HG03521 (cell line): Measurements from ENCODE around the gene PNPLA2.

Experiments used
- ATAC-seq: cut with Tn5 transposase; IDR thresholded peaks from one replicate; pipeline ENCODE4 v1.9.1; 2021; ENCODE audit warnings: mild to moderate bottlenecking, moderate library complexity; ENCODE audit not compliant: unreplicated experiment

PNPLA2 gene

DNA sequence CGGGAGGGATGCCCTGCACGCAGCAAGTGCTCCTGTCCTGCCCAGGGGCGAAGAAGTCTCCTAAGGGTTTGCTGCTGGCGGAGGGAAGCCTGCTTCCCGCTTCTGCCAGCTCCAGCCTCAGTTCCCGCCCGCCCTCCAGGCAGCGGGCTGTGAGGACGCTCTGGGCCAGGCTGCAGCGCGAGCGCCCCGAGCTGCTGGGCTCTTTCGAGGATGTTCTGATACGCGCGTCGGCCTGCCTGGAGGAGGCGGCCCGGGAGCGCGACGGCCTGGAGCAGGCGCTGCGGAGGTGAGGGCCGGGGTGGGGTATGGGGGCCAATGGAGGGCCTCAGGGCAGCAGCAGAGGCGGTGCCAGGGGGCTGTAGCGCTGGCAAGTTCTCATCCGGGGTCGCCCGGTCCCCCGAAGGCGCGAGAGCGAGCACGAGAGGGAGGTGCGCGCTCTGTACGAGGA, 11.2 kb downstream of the PNPLA2 start:
- ATAC-seq = no peak

- ATAC-seq = peak; percentile 29
Observed at GRCh38 chr11:830295-831117, 11.8 kb downstream of the PNPLA2 start.

DNA sequence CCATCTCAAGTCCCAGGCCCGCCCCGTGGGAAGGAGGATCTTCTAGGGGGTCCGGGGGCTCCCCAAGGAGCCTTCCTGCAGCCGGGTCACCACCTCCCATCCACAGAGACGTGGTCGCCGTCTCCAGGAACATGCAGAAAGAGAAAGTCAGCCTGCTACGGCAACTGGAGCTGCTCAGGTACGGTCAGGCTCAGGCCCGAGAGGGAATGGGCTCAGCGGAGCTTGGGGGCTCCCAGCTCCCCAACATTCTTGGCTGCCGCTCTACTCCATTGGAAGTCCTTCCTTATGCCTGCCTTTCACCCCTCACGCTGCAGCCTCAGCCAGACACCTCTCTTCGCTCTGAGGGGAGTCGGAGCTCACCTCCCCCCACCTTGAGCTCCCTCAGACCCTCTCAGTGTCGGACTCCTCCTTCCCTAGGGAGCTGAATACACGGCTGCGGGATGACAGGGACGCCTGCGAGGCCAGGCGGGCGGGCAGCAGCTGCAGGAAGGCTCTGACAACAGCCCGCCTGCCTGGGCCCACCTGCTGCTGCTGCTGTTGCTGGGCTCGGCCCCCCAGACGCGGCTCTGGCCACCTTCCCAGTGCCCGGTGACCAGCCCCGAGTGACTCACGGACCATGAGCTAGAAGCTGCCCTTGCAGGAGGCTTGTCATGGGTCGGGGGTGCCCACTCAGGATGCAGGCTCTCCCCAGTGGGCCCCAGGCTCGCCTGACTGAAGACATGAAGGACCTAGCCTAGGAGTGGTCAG, 12.6 kb downstream of the PNPLA2 start:
- no peak for ATAC-seq

DNA sequence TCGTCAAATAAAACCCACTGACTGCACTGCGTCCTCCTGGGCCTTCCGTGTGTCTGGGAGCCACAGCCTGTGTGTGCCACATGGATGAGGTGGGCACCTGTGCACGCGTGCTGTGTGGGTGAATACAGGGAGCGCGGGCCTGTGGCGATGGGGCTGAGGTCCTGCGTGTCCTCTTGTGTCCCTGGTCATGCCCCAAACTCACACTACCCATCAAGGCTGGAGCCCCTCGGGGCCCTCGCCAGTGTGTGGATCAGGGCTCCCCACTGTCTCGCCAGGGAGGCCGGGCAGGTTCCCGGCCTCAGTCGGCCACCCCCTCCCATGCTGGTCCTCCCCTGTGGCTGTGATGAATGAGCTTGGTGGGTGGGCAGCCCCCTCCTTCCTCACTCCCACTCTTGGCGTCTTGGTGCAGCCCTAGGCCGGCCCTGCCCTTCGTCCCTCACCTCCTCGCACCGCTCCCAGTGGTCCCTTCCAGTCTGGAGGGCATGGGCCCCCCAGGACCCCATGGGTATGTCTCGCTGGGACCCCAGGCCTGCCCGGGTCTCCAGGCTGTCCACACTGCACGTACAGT, 13.3 kb downstream of the PNPLA2 start:
- ATAC-seq = no peak

DNA sequence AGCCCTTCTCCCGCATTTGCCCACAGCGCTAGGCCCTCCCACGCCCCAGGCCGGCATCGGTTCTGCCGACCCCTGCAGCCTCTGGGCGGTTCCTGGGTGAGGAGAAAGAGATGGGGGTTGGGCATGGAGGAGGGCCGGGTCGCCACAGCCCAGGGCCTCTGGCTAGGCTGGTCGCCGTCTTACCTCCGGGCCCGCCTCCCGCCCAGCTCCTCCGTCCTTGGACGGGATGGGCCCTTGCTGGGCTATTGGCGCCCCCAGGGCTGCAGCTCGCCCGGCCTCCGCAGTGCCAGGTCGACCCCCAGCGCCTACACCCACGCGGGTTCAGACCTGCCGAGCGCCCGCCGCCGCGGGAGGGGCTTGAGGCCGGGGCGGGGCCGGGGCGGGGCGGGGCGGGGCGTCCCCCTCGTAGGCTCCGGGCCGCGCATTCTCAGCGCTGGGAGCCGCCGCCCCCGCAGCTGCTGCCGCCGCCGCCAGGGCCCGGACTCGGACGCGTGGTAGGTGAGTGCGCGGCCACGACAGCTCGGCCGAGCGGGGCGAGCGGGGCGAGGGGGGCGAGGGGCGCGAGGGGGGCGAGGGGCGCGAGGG, 13.9 kb downstream of the PNPLA2 start, which contains the start of gene CD151:
Gene CD151, plus strand, starts transcription at position 424 of the 585 bp plus-strand sequence. CDS start 3,118 bp downstream, outside the sequence.
- no peak for ATAC-seq

DNA sequence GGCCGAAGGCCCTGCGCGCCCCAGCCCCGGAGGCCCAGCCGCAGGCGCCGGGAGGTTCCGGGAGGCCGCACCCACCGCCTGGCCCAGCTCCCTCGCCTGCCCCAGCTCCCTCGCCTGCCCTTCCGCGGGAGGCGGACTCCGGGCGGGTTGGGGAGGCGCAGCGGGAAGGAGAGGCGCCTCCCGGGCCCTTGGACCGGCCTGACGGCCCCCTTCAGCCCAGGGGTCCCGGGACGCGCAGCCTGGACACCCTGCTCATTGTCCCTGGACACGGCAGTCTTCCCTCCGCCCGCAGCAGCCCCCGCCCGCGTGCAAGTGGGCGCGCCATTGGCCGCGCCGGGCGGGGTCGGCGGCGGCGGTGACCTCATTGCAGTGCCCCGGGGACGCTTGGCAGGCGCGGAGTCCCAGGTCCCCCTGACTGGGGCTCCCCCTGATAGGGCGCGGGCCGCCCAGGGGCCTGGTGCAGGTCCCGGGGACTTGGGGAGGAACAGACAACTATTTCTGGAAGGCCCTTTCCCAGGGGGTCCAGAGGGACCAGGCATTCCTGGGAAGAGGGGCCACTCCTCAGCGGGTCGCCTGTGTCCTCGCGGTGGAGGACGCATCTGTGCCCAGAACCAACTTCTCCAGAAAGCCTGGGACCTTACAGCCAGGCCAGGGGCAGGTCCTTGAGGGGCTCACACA, 14.5 kb downstream of the PNPLA2 start:
- ATAC-seq = no peak

- ATAC-seq = no peak
Observed at GRCh38 chr11:833849-834311, 15.2 kb downstream of the PNPLA2 start.

- ATAC-seq = no peak
Observed at GRCh38 chr11:834371-835316, 15.9 kb downstream of the PNPLA2 start.

GRCh38 chr11:836274-836673, 17.6 kb downstream of the PNPLA2 start:
- no peak for ATAC-seq

DNA sequence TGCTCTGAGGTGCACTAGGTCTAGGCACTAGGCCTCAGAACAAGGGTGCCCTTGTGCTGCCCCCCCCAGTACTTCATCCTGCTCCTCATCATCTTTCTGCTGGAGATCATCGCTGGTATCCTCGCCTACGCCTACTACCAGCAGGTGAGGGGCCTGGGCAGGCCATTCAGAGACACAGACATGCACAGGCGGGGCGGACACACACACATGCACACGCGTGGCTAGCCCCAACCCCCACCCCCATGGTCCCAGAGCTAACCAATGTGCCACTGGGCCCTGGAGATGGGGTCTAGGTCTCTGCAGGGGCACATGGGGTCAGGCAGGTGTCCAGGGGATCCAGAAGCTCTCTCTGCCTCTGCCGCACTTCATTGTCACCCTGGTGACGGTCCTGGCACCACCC, 18.0 kb downstream of the PNPLA2 start:
- no peak for ATAC-seq

DNA sequence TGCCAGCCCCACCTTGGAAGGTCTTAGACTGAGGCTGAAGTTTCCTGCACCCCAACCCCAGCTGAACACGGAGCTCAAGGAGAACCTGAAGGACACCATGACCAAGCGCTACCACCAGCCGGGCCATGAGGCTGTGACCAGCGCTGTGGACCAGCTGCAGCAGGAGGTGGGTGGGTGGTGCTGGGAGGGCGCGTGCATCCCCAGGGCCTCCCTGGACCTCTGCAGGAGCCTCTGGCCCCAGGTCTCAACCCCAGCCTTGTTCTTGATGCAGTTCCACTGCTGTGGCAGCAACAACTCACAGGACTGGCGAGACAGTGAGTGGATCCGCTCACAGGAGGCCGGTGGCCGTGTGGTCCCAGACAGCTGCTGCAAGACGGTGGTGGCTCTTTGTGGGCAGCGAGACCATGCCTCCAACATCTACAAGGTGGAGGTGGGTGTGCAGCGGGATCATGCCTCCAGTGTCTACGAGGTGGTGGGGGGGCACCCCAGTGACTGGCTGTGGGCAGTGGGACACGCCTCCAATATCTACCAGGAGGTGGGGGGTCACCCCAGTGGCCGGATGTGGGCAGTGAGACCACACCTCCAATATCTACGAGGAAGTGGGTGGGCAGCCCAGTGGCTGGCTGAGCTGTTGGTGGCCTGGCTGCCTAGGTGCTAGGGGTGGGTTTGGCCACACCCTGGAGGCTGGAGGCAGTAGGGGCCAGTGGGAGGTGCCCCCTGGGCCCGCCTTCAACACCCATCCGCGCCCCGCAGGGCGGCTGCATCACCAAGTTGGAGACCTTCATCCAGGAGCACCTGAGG, 18.7 kb downstream of the PNPLA2 start:
- ATAC-seq = no peak

GRCh38 chr11:837990-838307, 19.2 kb downstream of the PNPLA2 start:
- no peak for ATAC-seq

DNA sequence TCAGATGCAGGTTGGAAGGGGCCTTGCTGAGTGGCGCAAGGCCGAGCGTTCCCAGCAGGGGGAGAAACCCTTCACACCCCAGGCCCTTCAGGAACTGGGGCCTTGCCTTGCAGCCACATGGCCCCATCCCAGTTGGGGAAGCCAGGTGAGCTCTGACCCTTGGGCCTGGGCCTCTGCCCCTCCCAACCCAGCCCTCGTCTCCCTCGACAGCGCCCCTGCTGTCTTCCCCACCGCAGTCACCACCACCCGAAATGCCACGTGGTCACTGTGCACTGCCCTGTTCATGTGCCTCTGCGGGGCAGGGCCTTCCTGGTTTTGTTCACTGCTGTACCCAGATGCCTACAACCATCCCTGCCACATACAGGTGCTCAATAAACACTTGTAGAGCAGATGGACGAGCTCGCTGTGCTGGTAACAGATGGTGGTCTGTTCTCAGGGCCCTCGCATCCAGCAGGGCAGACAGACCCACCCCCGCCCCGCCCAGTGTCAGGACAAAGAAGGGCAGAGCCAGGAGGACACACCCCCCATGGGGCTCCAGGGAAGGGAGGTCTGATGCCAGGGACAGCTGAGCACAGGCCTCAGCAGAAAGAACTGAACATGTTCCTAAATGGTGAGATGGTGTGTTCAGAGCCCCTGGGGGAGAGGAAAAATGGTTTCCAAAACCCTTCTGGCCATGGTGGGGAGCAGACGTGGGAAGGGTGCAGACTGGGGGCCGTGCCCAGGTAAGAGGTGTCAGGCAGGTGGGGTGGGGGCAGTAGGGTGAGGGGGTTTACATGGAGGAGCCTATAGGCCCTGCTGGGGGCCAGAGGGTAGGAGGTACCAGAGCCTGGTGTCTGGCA, 19.9 kb downstream of the PNPLA2 start:
- ATAC-seq = no peak

DNA sequence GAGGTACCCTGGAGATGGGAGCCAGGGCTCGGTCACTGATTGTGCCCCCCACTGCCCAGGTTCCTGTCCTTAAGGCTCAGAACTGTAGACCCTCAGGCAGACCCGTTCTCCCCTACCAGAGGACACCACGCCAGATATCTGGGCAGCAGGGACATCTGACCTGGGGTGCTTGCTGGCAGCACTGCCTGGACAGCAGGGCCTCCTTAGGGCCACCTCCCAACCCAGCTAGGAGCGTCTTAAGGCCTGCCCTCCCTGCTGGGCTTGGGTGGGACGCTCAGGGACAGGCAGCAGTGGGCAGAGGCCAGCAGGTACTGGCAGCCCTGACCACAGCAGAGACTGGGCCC, 20.5 kb downstream of the PNPLA2 start:
- no peak for ATAC-seq

- ATAC-seq = no peak
Observed at GRCh38 chr11:839875-840617, 21.3 kb downstream of the PNPLA2 start.

DNA sequence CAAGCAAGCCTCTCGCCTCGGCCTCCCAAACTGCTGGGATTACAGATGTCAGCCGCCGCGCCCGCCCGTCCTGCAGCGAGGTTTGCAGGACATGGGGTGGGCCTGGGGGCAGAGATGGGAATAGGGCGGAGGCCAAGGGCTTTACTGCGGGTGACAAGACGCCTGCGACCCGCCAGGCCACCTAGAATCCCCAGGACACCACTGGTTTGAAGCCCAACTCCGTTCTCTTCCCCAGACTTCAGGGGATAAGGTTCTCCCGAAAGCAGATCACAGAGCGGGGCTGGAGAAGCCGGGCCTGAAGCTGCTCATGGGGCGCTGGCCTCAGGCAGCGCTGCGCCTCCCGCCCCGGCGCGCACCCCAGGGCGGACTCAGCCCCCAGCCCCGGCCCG, 23.3 kb downstream of the PNPLA2 start:
- peak; percentile 16 for ATAC-seq

DNA sequence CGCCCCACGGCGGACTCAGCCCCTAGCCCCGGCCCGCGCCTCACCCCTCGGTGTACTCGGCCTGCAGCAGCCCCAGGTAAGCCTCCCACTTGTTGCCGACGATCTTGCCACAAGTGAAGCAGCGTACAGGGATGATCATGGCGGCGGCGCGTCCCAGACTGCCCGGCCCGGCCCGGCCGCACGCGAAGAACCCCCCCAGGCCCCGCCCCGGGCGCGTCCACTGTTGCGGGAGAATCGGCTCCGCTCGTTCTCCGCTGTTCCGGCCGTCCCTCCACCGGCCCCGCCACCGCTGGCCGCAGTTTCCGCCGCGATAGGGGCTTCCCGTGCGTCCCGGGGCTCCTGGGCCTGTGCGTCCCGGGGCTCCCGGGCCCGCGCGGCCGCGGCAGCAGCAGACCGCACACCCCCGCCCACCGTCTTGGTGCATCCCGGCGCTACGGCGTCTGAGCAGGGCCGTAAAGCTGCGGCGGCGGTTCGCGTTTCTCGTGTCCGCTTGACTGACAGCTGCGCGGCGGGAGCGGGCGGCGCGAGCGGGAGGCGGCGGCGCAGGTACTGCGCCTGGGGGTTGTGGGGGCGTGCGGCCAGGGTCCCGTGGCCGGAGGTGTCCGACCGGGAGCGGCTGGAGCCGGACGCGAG, 23.8 kb downstream of the PNPLA2 start, which contains the start of the genes POLR2L and TSPAN4:
Gene POLR2L, minus strand, starts transcription at position 160 of the 633 bp plus-strand sequence. Its CDS starts 21 bp downstream, at position 139.
Gene TSPAN4, plus strand, starts transcription at position 483 of the 633 bp plus-strand sequence. CDS start 7,453 bp downstream, outside the sequence.
- peak; percentile 63 for ATAC-seq
